A673 (cell line): ENCODE measurements around the gene PLAC8. TPM values are rescaled to one million over a fixed set of nuclear protein-coding genes. Genes with fewer than 3 reads are reported as not detected.

Experiments used
- BruUV-seq: library from RNA; stranded (reverse); fragments of 400-500 nt; replicated peaks from 2 replicates; lab custom pipeline; 2021; lab: Mats Ljungman, UMichigan
- CTCF ChIA-PET: fragments of 300-600 bp; sonication (Branson Sonifier 250); formaldehyde crosslinking; loops from one replicate; lab custom pipeline; 2022; ENCODE audit warnings: antibody characterized with exemption; lab: Charles Lee
- POLR2A ChIA-PET: fragments of 300-600 bp; sonication (Branson Sonifier 250); formaldehyde crosslinking; loops from one replicate; lab custom pipeline; 2022; ENCODE audit warnings: antibody characterized with exemption; ENCODE audit not compliant: low non-redundant PET; lab: Charles Lee
- DNase-seq: peaks from one replicate; pipeline ENCODE4 v3.0.0-alpha.2; 2015; ENCODE audit warnings: low spot score
- H3K27ac ChIP-seq: fragments of 200-600 bp; sonication (generic); 2 replicates; pipeline ENCODE4 v1.5.1; 2016; ENCODE audit warnings: mixed run types, low read depth, mild to moderate bottlenecking, mixed read lengths, antibody characterized with exemption, low read length; ENCODE audit not compliant: poor library complexity, severe bottlenecking
- H3K27me3 ChIP-seq: fragments of 200-600 bp; sonication (generic); replicated peaks from 2 replicates; pipeline ENCODE4 v1.6.1; 2017; ENCODE audit warnings: mixed run types, low read depth, mild to moderate bottlenecking, mixed read lengths, antibody characterized with exemption, low read length; ENCODE audit not compliant: insufficient read depth, poor library complexity
- H3K36me3 ChIP-seq: fragments of 200-600 bp; sonication (generic); 2 replicates; pipeline ENCODE4 v1.6.1; 2016; ENCODE audit warnings: mixed run types, mild to moderate bottlenecking, mixed read lengths, antibody characterized with exemption, low read length; ENCODE audit not compliant: insufficient read depth, poor library complexity, severe bottlenecking
- H3K4me1 ChIP-seq: fragments of 200-600 bp; sonication (generic); 2 replicates; pipeline ENCODE4 v1.6.1; 2017; ENCODE audit warnings: mixed run types, mild to moderate bottlenecking, mixed read lengths, antibody characterized with exemption, low read length; ENCODE audit not compliant: insufficient read depth, poor library complexity, severe bottlenecking
- H3K4me3 ChIP-seq: fragments of 200-600 bp; sonication (generic); 2 replicates; pipeline ENCODE4 v1.5.1; 2016; ENCODE audit warnings: low read depth, mixed run types, mild to moderate bottlenecking, mixed read lengths, low read length; ENCODE audit not compliant: poor library complexity, severe bottlenecking
- H3K9me3 ChIP-seq: fragments of 200-600 bp; sonication (generic); 2 replicates; pipeline ENCODE4 v1.6.1; 2016; ENCODE audit warnings: mixed run types, low read depth, mild to moderate bottlenecking, mixed read lengths, antibody characterized with exemption, low read length; ENCODE audit not compliant: poor library complexity, severe bottlenecking
- CTCF ChIP-seq: fragments of 300-800, 200-600 bp; sonication (generic); conservative IDR thresholded peaks from 2 replicates; pipeline ENCODE4 v1.5.1; 2017; ENCODE audit warnings: low read depth, mild to moderate bottlenecking, antibody characterized with exemption, low read length, moderate library complexity, mixed read lengths
- EZH2 ChIP-seq: fragments of 200-600 bp; sonication (generic); IDR thresholded peaks from 2 replicates; pipeline ENCODE4 v1.6.1; 2017; ENCODE audit warnings: borderline replicate concordance, low read depth, mild to moderate bottlenecking, mixed read lengths, antibody characterized with exemption, low read length; ENCODE audit not compliant: poor library complexity, severe bottlenecking
- intact Hi-C: fragments of 100-400 bp; cut with micrococcal nuclease; formaldehyde crosslinking; loops from one replicate; pipeline ENCODE4 v1.10.0; 2022; ENCODE audit not compliant: unreplicated experiment
- total RNA-seq: library from RNA; stranded (reverse); gene quantifications from 2 replicates; pipeline ENCODE4 v1.2.3, GENCODE V29; 2021

Gene PLAC8
- total RNA-seq, 1 experiment from 2014 or later, result 0.41 TPM

GRCh38 chr4:83071116-83071515, 43.4 kb downstream of the PLAC8 start:
- ChIA-PET POLR2A (no interaction called here), CTCF (no interaction called here)
- intact Hi-C loops, result loop anchor here (5.0 kb wide), 1 partner anchor 191 kb away; no protein-coding TSS in a partner anchor
- no peak for DNase-seq
- Histone ChIP-seq H3K36me3 (peaks cover 7% of the 10 kb centered on the region), H3K9me3 (no peaks in the 10 kb centered on the region), H3K4me3 (no peak overlapping the region), H3K4me1 (no peaks in the 10 kb centered on the region), H3K27ac (no peak overlapping the region), H3K27me3 (no peaks in the 10 kb centered on the region)
- no TSS peak for BruUV-seq
- TF ChIP-seq CTCF (no peak), EZH2 (no peak)

GRCh38 chr4:83067058-83067639, 47.4 kb downstream of the PLAC8 start:
- BruUV-seq, result no TSS peak
- POLR2A ChIA-PET, result no interaction called here
- no peaks in the 10 kb centered on the region for H3K9me3 ChIP-seq
- no peak for DNase-seq
- intact Hi-C loops, result no loop called here
- H3K27ac ChIP-seq, result no peak overlapping the region
- no peaks in the 10 kb centered on the region for H3K27me3 ChIP-seq
- TF ChIP-seq EZH2 (no peak), CTCF (no peak)
- CTCF ChIA-PET, result no interaction called here
- H3K4me3 ChIP-seq, result no peak overlapping the region
- H3K4me1 ChIP-seq, result no peaks in the 10 kb centered on the region
- peaks cover 11% of the 10 kb centered on the region for H3K36me3 ChIP-seq

GRCh38 chr4:83065266-83065665, 49.3 kb downstream of the PLAC8 start:
- TF ChIP-seq EZH2 (no peak), CTCF (no peak)
- Histone ChIP-seq H3K4me3 (no peak overlapping the region), H3K4me1 (no peaks in the 10 kb centered on the region), H3K9me3 (no peaks in the 10 kb centered on the region), H3K36me3 (peaks cover 11% of the 10 kb centered on the region), H3K27ac (no peak overlapping the region), H3K27me3 (no peaks in the 10 kb centered on the region)
- DNase-seq, result no peak
- intact Hi-C loops, result no loop called here
- BruUV-seq, result no TSS peak
- ChIA-PET CTCF (no interaction called here), POLR2A (no interaction called here)
